Uterus (tissue), 4 donors: ENCODE results near the gene HLCS. TPM values are rescaled to one million over a fixed set of nuclear protein-coding genes. Genes with fewer than 3 reads are reported as not detected.

Experiments
- DNase-seq, 2 donors: peaks; one replicate each; pipeline ENCODE4 v3.0.0-alpha.2; 2019 to 2020
- H3K27ac ChIP-seq, 2 donors: fragments of 200-600 bp; sonication (generic); 1 replicate in 1 of 2; 2 replicates in 1 of 2; pipeline ENCODE4 v1.5.1; 2016 to 2018
- H3K27me3 ChIP-seq, 2 donors: fragments of 200-600 bp; sonication (generic); one replicate each; pipeline ENCODE4 v1.5.1; 2018 to 2019; ENCODE audit warnings: control low read depth in 1 of 2
- H3K36me3 ChIP-seq, 2 donors: fragments of 200-600 bp; sonication (generic); one replicate each; pipeline ENCODE4 v1.5.1; 2019; ENCODE audit warnings: control low read depth in 1 of 2
- H3K4me1 ChIP-seq, 2 donors: fragments of 200-600 bp; sonication (generic); one replicate each; pipeline ENCODE4 v1.5.1; 2018 to 2019; ENCODE audit warnings: control low read depth in 1 of 2
- H3K4me3 ChIP-seq, 2 donors: fragments of 200-600 bp; sonication (generic); 1 replicate in 1 of 2; 2 replicates in 1 of 2; pipeline ENCODE4 v1.5.1; 2018 to 2019; ENCODE audit warnings: mild to moderate bottlenecking in 1 of 2
- H3K9me3 ChIP-seq, 2 donors: fragments of 200-600 bp; sonication (generic); one replicate each; pipeline ENCODE4 v1.5.1; 2019; ENCODE audit warnings: control low read depth in 1 of 2
- CTCF ChIP-seq, 4 experiments: fragments of 200-600 bp in 2 of 4; fragments of 450-650 bp in 2 of 4; sonication (generic) in 2 of 4; IDR thresholded peaks; one replicate each; pipeline ENCODE4 v1.5.1; 2016 to 2019; ENCODE audit warnings: antibody characterized with exemption in 4 of 4, mild to moderate bottlenecking in 2 of 4, moderate library complexity in 1 of 4
- POLR2A ChIP-seq, 2 donors: fragments of 450-650 bp; IDR thresholded peaks; one replicate each; pipeline ENCODE4 v1.6.1; 2016; ENCODE audit warnings: antibody characterized with exemption in 2 of 2, mild to moderate bottlenecking in 1 of 2, moderate library complexity in 1 of 2
- intact Hi-C: fragments of 100-400 bp; cut with DNase I; formaldehyde crosslinking; loops from one replicate; pipeline ENCODE4 v1.15.1; 2023; ENCODE audit warnings: low total_unique reads
- total RNA-seq, 4 donors: library from RNA; depleted of rRNA in 3 of 4; stranded (reverse); fragments of >200 nt in 3 of 4; gene quantifications; one replicate each; pipeline versions ENCODE4 v1.1.0 to v1.2.4, GENCODE V29; 2014 to 2023
- donor health status: DM: yes; HTN: yes; CAD: no.

HLCS gene
- total RNA-seq, 4 donors from 2014 or later = 3.8 to 31.4 (median 15.4) TPM

- intact Hi-C loops = no loop called here
- Histone ChIP-seq H3K9me3 (no peaks in the 10 kb centered on the region), H3K36me3 (no peaks in the 10 kb centered on the region), H3K27ac (no peak overlapping the region), H3K4me3 (no peak overlapping the region), H3K27me3 (no peaks in the 10 kb centered on the region), H3K4me1 (no peaks in the 10 kb centered on the region)
- TF ChIP-seq POLR2A (IDR thresholded peaks at IDR 0.05) (no peak), CTCF (IDR thresholded peaks at IDR 0.05) (no peak)
- DNase-seq = no peak
Measured at GRCh38 chr21:36915696-36916245, 50.7 kb downstream of the HLCS start.

- DNase-seq = no peak
- intact Hi-C loops = no loop called here
- Histone ChIP-seq H3K27ac (no peak overlapping the region), H3K9me3 (no peaks in the 10 kb centered on the region), H3K4me1 (no peaks in the 10 kb centered on the region), H3K27me3 (no peaks in the 10 kb centered on the region), H3K36me3 (no peaks in the 10 kb centered on the region), H3K4me3 (no peak overlapping the region)
- no peak for TF ChIP-seq POLR2A (IDR thresholded peaks at IDR 0.05)
Measured at GRCh38 chr21:36915014-36915695, 51.3 kb downstream of the HLCS start.

GRCh38 chr21:36914244-36915013 lies 52.0 kb downstream of the HLCS start:
- TF ChIP-seq CTCF (IDR thresholded peaks at IDR 0.05) = no peak
- TF ChIP-seq POLR2A (IDR thresholded peaks at IDR 0.05) = no peak
- H3K36me3 ChIP-seq = no peaks in the 10 kb centered on the region
- no peaks in the 10 kb centered on the region for H3K9me3 ChIP-seq
- intact Hi-C loops = no loop called here
- no peak for DNase-seq
- no peak overlapping the region for H3K4me3 ChIP-seq
- no peaks in the 10 kb centered on the region for H3K27me3 ChIP-seq
- no peaks in the 10 kb centered on the region for H3K4me1 ChIP-seq
- no peak overlapping the region for H3K27ac ChIP-seq

- TF ChIP-seq POLR2A (IDR thresholded peaks at IDR 0.05) = no peak
- no peak for TF ChIP-seq CTCF (IDR thresholded peaks at IDR 0.05)
- intact Hi-C loops = no loop called here
Measured at GRCh38 chr21:36913247-36914169, 53.0 kb downstream of the HLCS start.

GRCh38 chr21:36910581-36911307 lies 55.7 kb downstream of the HLCS start:
- Histone ChIP-seq H3K27me3 (no peaks in the 10 kb centered on the region), H3K4me3 (no peak overlapping the region), H3K27ac (no peak overlapping the region), H3K9me3 (no peaks in the 10 kb centered on the region), H3K4me1 (no peaks in the 10 kb centered on the region), H3K36me3 (no peaks in the 10 kb centered on the region)
- intact Hi-C loops = no loop called here
- DNase-seq = no peak
- no peak for TF ChIP-seq POLR2A (IDR thresholded peaks at IDR 0.05)
- TF ChIP-seq CTCF (IDR thresholded peaks at IDR 0.05) = no peak

More at GRCh38 chr21:36913247-36914169, 53.0 kb downstream of the HLCS start:
- Histone ChIP-seq H3K4me3 (no peak overlapping the region), H3K9me3 (no peaks in the 10 kb centered on the region), H3K27me3 (no peaks in the 10 kb centered on the region), H3K4me1 (no peaks in the 10 kb centered on the region), H3K27ac (no peak overlapping the region), H3K36me3 (no peaks in the 10 kb centered on the region)
- no peak for DNase-seq
